Body of pancreas (tissue), 4 donors: Measurements from ENCODE around the gene COQ4. TPM values are rescaled to one million over a fixed set of nuclear protein-coding genes. Genes with fewer than 3 reads are reported as not detected.

Source experiments
- ATAC-seq: fragments of 150-250 bp; one replicate; pipeline ENCODE4 v1.9.1; 2016
- DNase-seq, 4 donors: peaks; one replicate each; pipeline ENCODE4 v3.0.0-alpha.2; 2019
- H3K27ac ChIP-seq, 4 donors: fragments of 200-600 bp; sonication (generic); 1 replicate in 3 of 4; 2 replicates in 1 of 4; pipeline versions ENCODE4 v1.5.1 to v1.6.1; 2016 to 2019; ENCODE audit warnings: mild to moderate bottlenecking in 1 of 4, mixed read lengths in 1 of 4, moderate library complexity in 1 of 4
- H3K27me3 ChIP-seq, 2 donors: fragments of 200-600 bp; sonication (generic); one replicate each; pipeline ENCODE4 v1.6.0; 2016; ENCODE audit warnings: mild to moderate bottlenecking in 1 of 2
- H3K36me3 ChIP-seq, 2 donors: fragments of 200-600 bp; sonication (generic); replicated peaks in 1 of 2; 2 replicates each; pipeline ENCODE4 v1.5.1; 2016; ENCODE audit warnings: low read depth in 2 of 2; ENCODE audit not compliant: insufficient read depth in 1 of 2
- H3K4me1 ChIP-seq: fragments of 200-600 bp; sonication (generic); one replicate; pipeline ENCODE4 v1.6.0; 2016
- H3K4me3 ChIP-seq, 2 donors: fragments of 200-600 bp; sonication (generic); 1 replicate in 1 of 2; 2 replicates in 1 of 2; pipeline ENCODE4 v1.5.1; 2016 to 2019
- H3K9me3 ChIP-seq, 3 donors: fragments of 200-600 bp; sonication (generic); 1 replicate in 2 of 3; 2 replicates in 1 of 3; pipeline ENCODE4 v1.5.1; 2016
- CTCF ChIP-seq, 7 experiments: fragments of 450-650 bp in 4 of 7; fragments of 200-600 bp in 3 of 7; sonication (generic) in 3 of 7; IDR thresholded peaks; one replicate each; pipeline ENCODE4 v1.5.1; 2016 to 2019; ENCODE audit warnings: antibody characterized with exemption in 7 of 7
- POLR2A ChIP-seq, 3 donors: fragments of 450-650 bp; IDR thresholded peaks; one replicate each; pipeline ENCODE4 v1.6.1; 2016; ENCODE audit warnings: antibody characterized with exemption in 3 of 3, mild to moderate bottlenecking in 2 of 3
- WGBS, 2 donors: methylation state at CpG; one replicate each; pipeline ENCODE4 v1.1.5; 2017; 5-methylcytosine and 5-hydroxymethylcytosine counted together
- intact Hi-C: fragments of 100-400 bp; cut with DNase I; formaldehyde crosslinking; loops from one replicate; pipeline ENCODE4 v1.15.1; 2023
- total RNA-seq, 2 donors: library from RNA; depleted of rRNA; stranded (reverse); fragments of >200 nt; gene quantifications; one replicate each; pipeline ENCODE4 v1.1.0, GENCODE V29; 2016

The COQ4 gene
- 10 to 100 TPM; 37.4 to 89.7 TPM for total RNA-seq

- Histone ChIP-seq H3K27me3 (no peaks in the 10 kb centered on the region), H3K27ac (peak within 1 kb of the TSS; percentile 82 to 93 (median 88)), H3K36me3 (peaks cover 0 to 4% of the 10 kb centered on the region in 2 donors), H3K4me3 (peak within 1 kb of the TSS; percentile 77 to 88), H3K9me3 (no peaks in the 10 kb centered on the region), H3K4me1 (peaks cover 24% of the 10 kb centered on the region)
- ATAC-seq (peak; percentile 98), DNase-seq (peak; percentile 93 to 97 (median 95))
- 1% methylated on average over 80 of the region's 83 CpGs; no CpG with 5 or more reads in 1 of the 2 donors for WGBS, 2 donors
- intact Hi-C loops = no loop called here
- TF ChIP-seq CTCF (IDR thresholded peaks at IDR 0.05) (no peak), POLR2A (IDR thresholded peaks at IDR 0.05) (peak in 2 of 3 donors; percentile 50 to 63)
Observed at GRCh38 chr9:128322404-128323211, at the start of gene COQ4, which contains the start of gene TRUB2. COQ4 (plus strand) TSS chr9:128322839; CDS start chr9:128322859, 20 bp downstream. TRUB2 (minus strand) TSS chr9:128322447; CDS start chr9:128322408, 39 bp downstream.

- WGBS, 2 donors = 49 to 54% methylated on average over 8 of the region's 8 CpGs
- Histone ChIP-seq H3K4me3 (no peak overlapping the region), H3K4me1 (peaks cover 28% of the 10 kb centered on the region), H3K27me3 (no peaks in the 10 kb centered on the region), H3K27ac (peak overlapping the region in 1 of 4 donors; percentile 86), H3K36me3 (peaks cover 0 to 2% of the 10 kb centered on the region in 2 donors), H3K9me3 (no peaks in the 10 kb centered on the region)
- ATAC-seq = no peak
- TF ChIP-seq CTCF (IDR thresholded peaks at IDR 0.05) (no peak), POLR2A (IDR thresholded peaks at IDR 0.05) (no peak)
- intact Hi-C loops = no loop called here
- no peak for DNase-seq
Observed at GRCh38 chr9:128274245-128274644, 48.4 kb upstream of the COQ4 start.

GRCh38 chr9:128275198-128276007 lies 47.2 kb upstream of the COQ4 start, which contains the start of gene GOLGA2:
GOLGA2 (minus strand) TSS chr9:128276007; CDS start chr9:128275976, 31 bp downstream.
- peaks cover 28% of the 10 kb centered on the region for H3K4me1 ChIP-seq
- intact Hi-C loops = no loop called here
- DNase-seq (peak; percentile 34 to 48 (median 40)), ATAC-seq (peak; percentile 56)
- H3K36me3 ChIP-seq = peaks cover 0 to 2% of the 10 kb centered on the region in 2 donors
- H3K9me3 ChIP-seq = no peaks in the 10 kb centered on the region
- WGBS, 2 donors = 0% methylated on average over 13 to 38 of the region's 57 CpGs
- H3K27ac ChIP-seq = peak within 1 kb of the TSS; percentile 65 to 86 (median 72)
- TF ChIP-seq POLR2A (IDR thresholded peaks at IDR 0.05) = no peak
- TF ChIP-seq CTCF (IDR thresholded peaks at IDR 0.05) = no peak
- peak within 1 kb of the TSS; percentile 59 to 75 for H3K4me3 ChIP-seq
- H3K27me3 ChIP-seq = no peaks in the 10 kb centered on the region

- no peaks in the 10 kb centered on the region for H3K27me3 ChIP-seq
- peaks cover 0 to under 1% of the 10 kb centered on the region in 2 donors for H3K36me3 ChIP-seq
- ATAC-seq (peak; percentile 97), DNase-seq (peak; percentile 100)
- H3K9me3 ChIP-seq = no peaks in the 10 kb centered on the region
- WGBS, 2 donors = 0 to 1% methylated on average over 4 to 38 of the region's 38 CpGs
- peak within 1 kb of the TSS; percentile 59 to 75 for H3K4me3 ChIP-seq
- peak within 1 kb of the TSS; percentile 65 to 86 (median 72) for H3K27ac ChIP-seq
- TF ChIP-seq POLR2A (IDR thresholded peaks at IDR 0.05) (peak; percentile 67 to 97 (median 95)), CTCF (IDR thresholded peaks at IDR 0.05) (peak in 1 of 7 experiments; percentile 6)
- intact Hi-C loops = no loop called here
- H3K4me1 ChIP-seq = peaks cover 28% of the 10 kb centered on the region
Observed at GRCh38 chr9:128276008-128276573, 46.5 kb upstream of the COQ4 start, which contains the start of gene SWI5. SWI5 (plus strand) TSS chr9:128276276.
